CD4-positive, alpha-beta T cell (primary cell): ENCODE measurements around the gene MEGF11. TPM values are rescaled to one million over a fixed set of nuclear protein-coding genes. Genes with fewer than 3 reads are reported as not detected.

Experiments
- ATAC-seq: fragments of 200-7000 bp; cut with Tn5 transposase; one replicate; pipeline ENCODE4 v1.10.0; 2022; ENCODE audit warnings: mild to moderate bottlenecking; ENCODE audit not compliant: poor library complexity
- CTCF ChIA-PET: fragments of 350-600 bp; sonication (Branson Sonifier 250); formaldehyde crosslinking; loops from one replicate; lab custom pipeline; 2021; ENCODE audit warnings: antibody characterized with exemption, inconsistent platforms; lab: Charles Lee
- POLR2A ChIA-PET: fragments of 350-600 bp; sonication (Branson Sonifier 250); formaldehyde crosslinking; loops from one replicate; lab custom pipeline; 2021; ENCODE audit warnings: antibody characterized with exemption, inconsistent platforms; lab: Charles Lee
- DNase-seq, 14 experiments: peaks; one replicate each; pipeline ENCODE4 v3.0.0-alpha.2; 2013 to 2020; ENCODE audit warnings: mixed read lengths in 2 of 14
- H3K27ac ChIP-seq, 2 donors: one replicate each; pipeline versions ENCODE4 v1.5.1 to v1.7.0; 2013; ENCODE audit warnings: low read length in 2 of 2, low read depth in 1 of 2, mild to moderate bottlenecking in 1 of 2
- H3K27me3 ChIP-seq, 2 experiments: 1 replicate in 1 of 2; 2 replicates in 1 of 2; pipeline versions ENCODE4 v1.6.1 to v1.7.0; 2013; ENCODE audit warnings: low read length in 2 of 2, control low read depth in 1 of 2, mild to moderate bottlenecking in 1 of 2, moderate library complexity in 1 of 2; ENCODE audit not compliant: insufficient read depth in 2 of 2, control insufficient read depth in 1 of 2
- H3K36me3 ChIP-seq: one replicate; pipeline ENCODE4 v1.6.1; 2013; ENCODE audit warnings: low read length, control low read depth; ENCODE audit not compliant: insufficient read depth
- H3K4me1 ChIP-seq: one replicate; pipeline ENCODE4 v1.6.1; 2013; ENCODE audit warnings: low read length, control low read depth; ENCODE audit not compliant: insufficient read depth
- H3K4me3 ChIP-seq: one replicate; pipeline ENCODE4 v1.5.1; 2013; ENCODE audit warnings: mild to moderate bottlenecking, low read length, moderate library complexity
- H3K9me3 ChIP-seq, 2 experiments: 1 replicate in 1 of 2; 2 replicates in 1 of 2; pipeline versions ENCODE4 v1.6.1 to v1.7.0; 2013; ENCODE audit warnings: low read length in 2 of 2, mild to moderate bottlenecking in 2 of 2, control low read depth in 1 of 2, moderate library complexity in 1 of 2; ENCODE audit not compliant: control insufficient read depth in 1 of 2, insufficient read depth in 1 of 2
- H3K27ac Mint-ChIP-seq: one replicate; pipeline ENCODE4 v1.8.0; 2020; ENCODE audit warnings: mixed read lengths
- H3K27me3 Mint-ChIP-seq: one replicate; pipeline ENCODE4 v1.8.0; 2021; ENCODE audit warnings: mixed read lengths
- H3K36me3 Mint-ChIP-seq: one replicate; pipeline ENCODE4 v1.8.0; 2021; ENCODE audit warnings: low read depth, mixed read lengths
- H3K4me1 Mint-ChIP-seq: one replicate; pipeline ENCODE4 v1.8.0; 2021; ENCODE audit warnings: low read depth, mixed read lengths
- H3K4me3 Mint-ChIP-seq: one replicate; pipeline ENCODE4 v1.8.0; 2020; ENCODE audit warnings: mild to moderate bottlenecking, mixed read lengths
- H3K9me3 Mint-ChIP-seq: one replicate; pipeline ENCODE4 v1.8.0; 2020; ENCODE audit warnings: mixed read lengths
- CTCF ChIP-seq: fragments of 200-600 bp; IDR thresholded peaks from one replicate; pipeline ENCODE4 v1.8.0; 2022; ENCODE audit warnings: antibody characterized with exemption, mild to moderate bottlenecking
- intact Hi-C, 2 experiments: fragments of 100-400 bp; cut with DNase I in 1 of 2; cut with micrococcal nuclease in 1 of 2; formaldehyde crosslinking; loops; one replicate each; pipeline versions ENCODE4 v1.15.1 to v1.9.0; 2023 to 2025; cut with DNase I, micrococcal nuclease
- total RNA-seq, 174 experiments: library from RNA in 2 of 174; stranded (reverse) in 2 of 174; gene quantifications; one replicate each; pipeline ENCODE4 v1.2.3 and lab custom pipeline; 2021 to 2026

Gene MEGF11
- total RNA-seq, 2 experiments from 2014 or later, result not detected

- no peak for TF ChIP-seq CTCF
- CTCF ChIA-PET, result no interaction called here
- H3K4me1 Mint-ChIP-seq, result no peaks in the 10 kb centered on the region
- ATAC-seq (no peak), DNase-seq (peak in 1 of 14 experiments; percentile 3)
- POLR2A ChIA-PET, result no interaction called here
- Histone ChIP-seq H3K4me3 (no peak overlapping the region), H3K27ac (no peak overlapping the region), H3K4me1 (no peaks in the 10 kb centered on the region), H3K9me3 (peaks cover 0 to 11% of the 10 kb centered on the region in 2 experiments), H3K27me3 (no peaks in the 10 kb centered on the region), H3K36me3 (no peaks in the 10 kb centered on the region)
- H3K27me3 Mint-ChIP-seq, result peaks cover 31% of the 10 kb centered on the region
- H3K9me3 Mint-ChIP-seq, result peaks cover 2% of the 10 kb centered on the region
- no peak overlapping the region for H3K27ac Mint-ChIP-seq
- no peaks in the 10 kb centered on the region for H3K36me3 Mint-ChIP-seq
- no peak overlapping the region for H3K4me3 Mint-ChIP-seq
- intact Hi-C loops, result no loop called here
Measured at GRCh38 chr15:66080717-66081398, 172.7 kb downstream of the MEGF11 start.

DNA sequence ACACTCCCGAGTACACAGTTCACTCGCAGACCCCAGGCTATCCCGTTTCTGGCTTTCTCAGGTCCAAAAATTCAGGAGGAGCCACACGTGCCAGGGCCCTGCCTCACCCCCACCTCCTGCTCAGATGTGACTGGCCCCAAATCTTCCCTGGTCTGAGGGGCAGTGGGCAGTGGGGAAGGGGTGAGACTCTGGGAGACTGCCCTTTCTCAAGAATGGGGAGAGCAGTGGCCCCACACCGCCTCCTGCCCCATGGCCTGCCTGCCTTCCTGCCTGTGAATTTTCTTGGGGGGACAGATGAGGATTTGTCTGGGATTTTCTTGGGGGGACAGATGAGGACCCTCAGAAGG lies 174.6 kb downstream of the MEGF11 start:
- H3K4me1 Mint-ChIP-seq, result no peaks in the 10 kb centered on the region
- intact Hi-C loops, result no loop called here
- no peak overlapping the region for H3K27ac Mint-ChIP-seq
- H3K27me3 ChIP-seq, result no peaks in the 10 kb centered on the region
- DNase-seq (no peak), ATAC-seq (no peak)
- H3K9me3 ChIP-seq, result no peaks in the 10 kb centered on the region
- no peak overlapping the region for H3K27ac ChIP-seq
- no peaks in the 10 kb centered on the region for H3K36me3 ChIP-seq
- peaks cover 35% of the 10 kb centered on the region for H3K27me3 Mint-ChIP-seq
- no peak for TF ChIP-seq CTCF
- CTCF ChIA-PET, result no interaction called here
- H3K4me3 Mint-ChIP-seq, result no peak overlapping the region
- H3K4me1 ChIP-seq, result no peaks in the 10 kb centered on the region
- POLR2A ChIA-PET, result no interaction called here
- no peaks in the 10 kb centered on the region for H3K9me3 Mint-ChIP-seq
- H3K36me3 Mint-ChIP-seq, result no peaks in the 10 kb centered on the region
- H3K4me3 ChIP-seq, result no peak overlapping the region

- CTCF ChIA-PET, result no interaction called here
- no peak overlapping the region for H3K27ac Mint-ChIP-seq
- no peak overlapping the region for H3K27ac ChIP-seq
- H3K4me3 Mint-ChIP-seq, result no peak overlapping the region
- H3K4me1 Mint-ChIP-seq, result no peaks in the 10 kb centered on the region
- no peak for TF ChIP-seq CTCF
- POLR2A ChIA-PET, result no interaction called here
- DNase-seq (no peak), ATAC-seq (no peak)
- H3K27me3 ChIP-seq, result no peaks in the 10 kb centered on the region
- no peaks in the 10 kb centered on the region for H3K36me3 ChIP-seq
- H3K36me3 Mint-ChIP-seq, result no peaks in the 10 kb centered on the region
- peaks cover 35% of the 10 kb centered on the region for H3K27me3 Mint-ChIP-seq
- intact Hi-C loops, result no loop called here
- no peaks in the 10 kb centered on the region for H3K9me3 ChIP-seq
- no peak overlapping the region for H3K4me3 ChIP-seq
- H3K9me3 Mint-ChIP-seq, result no peaks in the 10 kb centered on the region
- no peaks in the 10 kb centered on the region for H3K4me1 ChIP-seq
Measured at GRCh38 chr15:66078196-66078928, 175.2 kb downstream of the MEGF11 start.
